DMS79 (cell line): Measurements from ENCODE around the gene KCNA3.

ENCODE experiments used
- DNase-seq: peaks from one replicate; lab custom pipeline; 2025; lab: John Stamatoyannopoulos, UW

KCNA3 gene

GRCh38 chr1:110638058-110638457, 36.7 kb downstream of the KCNA3 start:
- no peak for DNase-seq

GRCh38 chr1:110637475-110637874, 37.3 kb downstream of the KCNA3 start:
- DNase-seq: no peak

DNA sequence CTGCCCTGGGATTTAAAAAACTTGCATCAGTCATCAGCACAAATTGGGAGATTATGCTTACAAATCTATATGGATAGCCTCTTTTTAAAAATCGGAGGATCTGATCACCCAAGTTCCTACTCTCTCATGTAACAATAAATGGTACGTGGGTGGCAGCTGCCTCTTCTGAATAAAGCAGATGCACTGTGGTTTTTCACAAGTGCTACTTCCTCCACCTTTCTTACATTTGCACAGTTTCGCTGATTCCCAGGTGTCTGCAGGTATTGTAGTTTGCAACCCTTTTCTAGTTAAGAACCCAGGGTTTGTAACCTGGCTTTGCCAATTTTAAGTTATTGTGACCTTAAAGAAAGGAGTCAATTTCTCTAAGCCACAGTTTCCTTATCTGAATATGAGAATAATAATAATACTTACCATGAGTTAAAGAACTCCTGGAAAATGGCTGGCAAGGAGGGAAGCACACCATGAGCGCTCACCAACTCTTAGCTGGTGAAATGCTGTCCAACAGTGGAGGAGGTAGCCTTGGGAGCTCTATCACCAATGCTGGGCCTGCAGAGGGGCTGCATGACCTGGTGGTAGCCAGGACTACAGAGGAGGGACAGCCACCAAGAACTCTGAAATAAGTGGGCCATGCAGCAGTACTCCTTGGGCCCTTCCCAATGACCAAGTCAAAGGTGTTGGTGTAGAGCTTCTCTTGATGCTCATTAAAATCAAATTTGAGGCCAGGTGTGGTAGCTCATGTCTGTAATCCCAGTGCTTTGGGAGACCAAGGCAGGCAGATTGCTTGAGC, 38.4 kb downstream of the KCNA3 start:
- DNase-seq: no peak

DNA sequence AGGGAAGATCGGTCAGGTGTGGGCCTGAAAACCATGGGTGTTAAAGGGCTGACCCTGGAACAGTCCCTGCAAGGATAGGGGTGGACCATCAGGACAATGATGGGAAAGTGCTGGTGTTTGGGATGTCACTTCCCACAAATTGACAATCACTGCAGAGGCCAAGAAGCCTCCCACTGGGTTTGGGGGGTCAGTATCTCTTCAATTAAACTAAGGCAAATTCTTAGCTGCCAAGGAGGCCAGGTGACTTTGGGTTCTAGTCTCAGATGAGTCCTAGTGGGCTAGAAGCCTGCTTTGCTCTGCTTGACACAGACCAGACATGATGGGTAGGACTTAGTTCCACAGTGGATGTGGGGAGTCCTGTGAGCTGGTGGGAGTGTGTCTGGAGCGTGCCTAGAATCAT, 39.3 kb downstream of the KCNA3 start:
- no peak for DNase-seq

DNA sequence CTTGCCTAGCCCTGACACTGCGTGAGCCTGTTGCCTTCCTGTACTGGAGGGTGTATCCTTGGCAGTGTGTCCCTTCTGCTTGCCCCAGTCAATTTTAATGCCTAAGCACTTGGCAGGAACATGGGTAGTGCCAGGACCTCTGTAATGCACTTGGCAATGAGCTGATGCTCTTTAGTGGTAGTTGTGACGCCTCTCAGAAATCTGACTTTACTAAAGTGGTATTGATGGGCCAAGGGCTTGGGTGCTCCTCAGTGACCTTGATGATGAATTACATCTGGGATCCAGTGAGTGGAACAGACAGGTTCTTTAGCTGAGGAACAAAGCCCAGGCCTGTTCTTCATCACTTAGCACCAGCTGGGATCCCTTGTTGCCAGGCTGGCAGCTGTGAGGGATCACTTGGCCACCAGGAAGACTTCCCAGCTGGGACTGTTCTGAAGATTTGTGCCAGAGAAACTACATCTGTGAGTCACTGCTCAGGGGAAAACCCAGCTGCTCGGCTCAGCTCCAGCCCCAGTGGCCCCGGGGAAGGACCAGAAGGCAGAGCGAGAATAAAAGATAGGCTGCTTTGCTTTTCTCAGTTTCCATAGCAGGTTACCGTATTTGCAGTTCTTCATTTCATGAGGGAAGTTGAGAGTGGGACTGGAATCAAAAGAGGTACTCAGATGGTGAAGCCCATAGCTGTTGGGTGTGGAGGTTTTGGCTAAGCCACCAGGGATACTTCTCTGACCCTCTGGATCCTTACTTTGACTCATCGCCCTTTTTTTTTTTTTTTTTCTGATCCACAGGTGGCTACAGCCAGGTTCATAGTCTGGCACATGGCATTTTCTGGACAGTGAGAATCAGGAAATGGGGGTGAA, 40.1 kb downstream of the KCNA3 start:
- DNase-seq: no peak

DNA sequence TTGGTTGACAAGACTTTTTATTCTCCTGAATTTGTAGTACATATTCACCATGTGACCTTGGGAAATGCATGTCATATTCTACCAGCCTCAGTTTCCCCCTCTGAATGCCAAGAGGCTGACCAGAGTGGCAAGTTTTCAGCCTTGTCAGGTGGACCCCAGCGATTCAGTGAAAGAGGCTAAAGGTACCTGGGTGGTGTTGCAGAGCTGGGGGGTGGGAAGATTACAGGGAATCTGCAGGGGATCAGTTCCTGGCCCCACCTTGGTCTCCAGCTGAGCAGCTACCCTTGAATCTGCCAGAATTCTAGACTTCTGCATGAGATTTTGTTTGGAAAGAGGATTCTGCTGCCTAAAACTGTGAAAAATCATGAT, 40.7 kb downstream of the KCNA3 start:
- DNase-seq: no peak

- no peak for DNase-seq
Measured at GRCh38 chr1:110633646-110634030, 41.1 kb downstream of the KCNA3 start.

GRCh38 chr1:110631836-110632620, 42.7 kb downstream of the KCNA3 start:
- no peak for DNase-seq

GRCh38 chr1:110630839-110631663, 43.7 kb downstream of the KCNA3 start:
- DNase-seq: no peak

DNA sequence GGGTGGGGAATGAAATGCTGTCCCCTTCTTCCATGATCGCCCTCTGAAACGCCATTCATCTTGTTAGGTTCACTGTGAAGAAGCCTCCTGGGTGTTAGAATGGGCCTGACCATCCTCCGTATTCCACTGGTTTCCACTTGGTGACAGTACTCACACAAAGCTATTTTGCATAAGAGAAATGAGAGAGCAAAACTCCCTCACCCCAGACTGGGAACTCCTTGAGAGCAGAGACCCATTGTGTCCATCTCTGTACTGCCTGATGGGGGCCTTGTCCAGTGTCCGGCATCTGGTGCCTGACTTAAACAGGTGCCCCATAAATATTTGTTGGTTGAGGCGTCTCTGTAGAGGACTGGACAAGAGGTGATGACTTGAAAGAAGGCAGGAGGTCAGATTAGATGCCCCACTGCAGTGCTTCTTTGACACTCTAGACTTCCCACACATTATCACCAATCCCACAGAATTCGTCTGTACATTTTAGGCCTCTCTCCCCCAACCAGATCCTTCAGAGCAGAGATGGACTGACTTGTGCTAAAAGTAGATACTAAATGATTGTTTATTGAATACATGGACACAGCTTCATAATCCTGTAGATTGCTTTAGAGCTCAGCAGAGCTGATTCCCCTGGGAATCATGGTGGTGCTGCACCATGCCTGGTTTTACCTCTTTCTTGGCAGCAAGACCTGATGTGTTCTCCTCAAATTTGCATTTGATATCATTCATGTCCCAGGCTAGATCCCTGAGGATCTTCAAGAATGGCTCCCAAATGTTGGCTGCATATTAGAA, 46.2 kb downstream of the KCNA3 start:
- DNase-seq: no peak

- DNase-seq: no peak
Measured at GRCh38 chr1:110627764-110628163, 47.0 kb downstream of the KCNA3 start.

DNA sequence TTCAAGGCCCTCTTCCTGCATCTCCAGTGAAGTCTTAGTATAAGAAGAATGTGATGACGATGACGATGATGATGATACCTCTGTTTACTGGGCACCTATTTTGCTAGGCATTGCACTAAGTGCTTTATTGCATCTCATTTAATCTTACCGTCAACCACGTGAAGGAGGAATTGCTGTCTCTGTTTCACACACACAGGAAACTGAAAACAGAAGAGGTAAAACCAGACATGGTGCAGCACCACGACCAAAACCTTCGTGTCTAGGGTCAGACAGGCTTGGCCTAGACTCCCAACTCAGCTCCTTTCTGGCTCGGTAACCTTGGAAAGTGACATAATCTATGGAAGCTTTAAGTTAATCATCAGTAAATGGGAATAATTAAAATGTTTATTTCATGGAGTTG, 47.9 kb downstream of the KCNA3 start:
- no peak for DNase-seq
